HepG2 (cell line): ENCODE measurements around the gene SPOP. TPM values are rescaled to one million over a fixed set of nuclear protein-coding genes. Genes with fewer than 3 reads are reported as not detected.

Source experiments
- ELF1 ChIP-seq: sonication (generic); formaldehyde crosslinking; IDR thresholded peaks from 2 replicates; pipeline ENCODE4 v1.4.0; 2020; ENCODE audit warnings: missing genetic modification reagents
- FOXJ3 ChIP-seq: sonication (generic); formaldehyde crosslinking; IDR thresholded peaks from 2 replicates; pipeline ENCODE4 v1.4.0; 2020; ENCODE audit warnings: missing genetic modification reagents, mild to moderate bottlenecking, borderline replicate concordance
- LCORL ChIP-seq, 2 experiments: fragments of 450-650 bp in 1 of 2; sonication (generic) in 1 of 2; formaldehyde crosslinking in 1 of 2; IDR thresholded peaks; 2 replicates each; pipeline versions ENCODE4 v1.5.0 to v1.6.1; 2017 to 2020; ENCODE audit warnings: antibody characterized with exemption in 1 of 2, missing genetic modification reagents in 1 of 2
- NFE2 ChIP-seq: sonication (generic); formaldehyde crosslinking; IDR thresholded peaks from 2 replicates; pipeline ENCODE4 v1.4.0; 2020; ENCODE audit warnings: missing genetic modification reagents
- NFKBIZ ChIP-seq: IDR thresholded peaks from 2 replicates; pipeline ENCODE4 v1.6.1; 2018; ENCODE audit warnings: missing genetic modification reagents, missing compliant biosample characterization
- NKX3-1 ChIP-seq: sonication (generic); formaldehyde crosslinking; IDR thresholded peaks from 2 replicates; pipeline ENCODE4 v1.5.0; 2020; ENCODE audit warnings: missing genetic modification reagents
- POLR2AphosphoS2 ChIP-seq: IDR thresholded peaks from 2 replicates; pipeline ENCODE4 v1.6.1; 2011; ENCODE audit warnings: low read depth, low read length, improper control_type of control experiment
- ZBTB3 ChIP-seq: sonication (generic); formaldehyde crosslinking; IDR thresholded peaks from 2 replicates; pipeline ENCODE4 v1.4.0; 2020; ENCODE audit warnings: low read depth, mild to moderate bottlenecking, moderate library complexity, missing genetic modification reagents, borderline replicate concordance
- ZHX2 ChIP-seq, 2 experiments: sonication (generic) in 1 of 2; formaldehyde crosslinking in 1 of 2; IDR thresholded peaks; 2 replicates each; pipeline versions ENCODE4 v1.6.1 to v1.9.0; 2014 to 2022; ENCODE audit warnings: antibody characterized with exemption in 1 of 2, borderline replicate concordance in 1 of 2, inconsistent platforms in 1 of 2, low read depth in 1 of 2, missing genetic modification reagents in 1 of 2
- ZNF101 ChIP-seq: sonication (generic); formaldehyde crosslinking; IDR thresholded peaks from 2 replicates; pipeline ENCODE4 v1.4.0; 2020; ENCODE audit warnings: mild to moderate bottlenecking, low read depth, missing genetic modification reagents, borderline replicate concordance
- ZNF24 ChIP-seq: fragments of 450-650 bp; IDR thresholded peaks from 2 replicates; pipeline ENCODE4 v1.6.1; 2017; ENCODE audit warnings: antibody characterized with exemption, mild to moderate bottlenecking
- ZNF556 ChIP-seq: sonication (generic); formaldehyde crosslinking; IDR thresholded peaks from 2 replicates; pipeline ENCODE4 v1.4.0; 2020; ENCODE audit warnings: mild to moderate bottlenecking, missing genetic modification reagents, borderline replicate concordance
- polyA plus RNA-seq, 8 experiments: library from polyadenylated mRNA; depleted of rRNA in 3 of 8; stranded (reverse) in 7 of 8; unstranded in 1 of 8; fragments of >200 nt; fragmentation: Illumina TruSeq in 4 of 8; extraction: Trizol in 4 of 8; gene quantifications; 2 replicates each; pipeline versions ENCODE4 v1.2.1 to v1.2.3, GENCODE V29; 2011 to 2016; ENCODE audit warnings: low read depth in 4 of 8, missing spikeins in 1 of 8, mixed read lengths in 1 of 8; ENCODE audit not compliant: insufficient read depth in 1 of 8
- total RNA-seq, 5 experiments: library from RNA; depleted of rRNA; stranded (reverse); fragments of >200 nt; fragmentation: Illumina TruSeq; extraction: Trizol; gene quantifications; 2 replicates each; pipeline ENCODE4 v1.2.3, GENCODE V29; 2016; ENCODE audit warnings: low read depth in 1 of 5
- TF ChIP-seq, protein P1 (sequence below): sonication (generic); formaldehyde crosslinking; conservative IDR thresholded peaks from 2 replicates; pipeline ENCODE4 v1.4.0; 2020; ENCODE audit warnings: mild to moderate bottlenecking, missing genetic modification reagents, moderate library complexity
- TF ChIP-seq, protein P2 (sequence below): IDR thresholded peaks from 2 replicates; pipeline ENCODE4 v1.6.1; 2016
- TF ChIP-seq, protein P3 (sequence below): sonication (generic); formaldehyde crosslinking; IDR thresholded peaks from 2 replicates; pipeline ENCODE4 v1.4.0; 2020; ENCODE audit warnings: missing genetic modification reagents

Gene SPOP
- total and polyA plus RNA-seq, 2 of the 13 experiments (the other 11 are each of a cell fraction or from before 2014, with no cell fraction given): 52.8 to 60.8 TPM

DNA sequence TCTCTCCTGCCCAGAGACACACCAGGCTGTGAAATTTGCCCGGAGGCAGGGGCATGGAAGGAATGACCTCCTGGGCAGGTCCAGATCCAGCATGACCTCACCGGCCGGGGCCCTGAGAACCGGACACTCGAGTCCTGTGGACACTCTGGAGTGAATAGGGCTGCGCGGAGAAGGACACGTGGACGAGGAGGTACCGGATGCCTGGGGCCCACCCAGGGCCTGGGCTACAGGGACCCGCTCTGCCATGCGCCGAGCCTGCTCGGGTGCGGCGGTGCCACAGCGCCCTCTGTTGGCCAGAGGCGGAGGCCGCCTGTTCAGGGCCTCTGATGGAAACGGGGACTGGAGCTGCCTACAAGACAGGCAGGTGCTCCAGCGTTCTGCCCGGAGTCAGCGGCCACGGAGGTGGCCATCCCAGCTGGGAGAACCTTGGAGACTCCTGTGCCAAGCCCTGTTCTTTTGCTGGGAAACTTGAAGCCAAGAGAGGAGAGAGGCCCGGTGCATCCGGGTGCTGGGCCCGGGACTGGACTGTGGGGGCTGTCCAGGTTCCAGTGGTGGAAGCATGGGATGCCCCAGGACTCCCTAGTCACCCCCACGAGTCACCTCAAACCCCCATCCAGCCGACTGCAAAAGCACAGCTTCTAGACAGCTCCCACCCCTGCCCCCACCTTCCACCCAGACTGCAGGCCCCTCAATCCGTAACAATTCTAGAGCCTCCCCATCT is 121.5 kb downstream of the SPOP start (continued):
- TF ChIP-seq, protein P1, sequence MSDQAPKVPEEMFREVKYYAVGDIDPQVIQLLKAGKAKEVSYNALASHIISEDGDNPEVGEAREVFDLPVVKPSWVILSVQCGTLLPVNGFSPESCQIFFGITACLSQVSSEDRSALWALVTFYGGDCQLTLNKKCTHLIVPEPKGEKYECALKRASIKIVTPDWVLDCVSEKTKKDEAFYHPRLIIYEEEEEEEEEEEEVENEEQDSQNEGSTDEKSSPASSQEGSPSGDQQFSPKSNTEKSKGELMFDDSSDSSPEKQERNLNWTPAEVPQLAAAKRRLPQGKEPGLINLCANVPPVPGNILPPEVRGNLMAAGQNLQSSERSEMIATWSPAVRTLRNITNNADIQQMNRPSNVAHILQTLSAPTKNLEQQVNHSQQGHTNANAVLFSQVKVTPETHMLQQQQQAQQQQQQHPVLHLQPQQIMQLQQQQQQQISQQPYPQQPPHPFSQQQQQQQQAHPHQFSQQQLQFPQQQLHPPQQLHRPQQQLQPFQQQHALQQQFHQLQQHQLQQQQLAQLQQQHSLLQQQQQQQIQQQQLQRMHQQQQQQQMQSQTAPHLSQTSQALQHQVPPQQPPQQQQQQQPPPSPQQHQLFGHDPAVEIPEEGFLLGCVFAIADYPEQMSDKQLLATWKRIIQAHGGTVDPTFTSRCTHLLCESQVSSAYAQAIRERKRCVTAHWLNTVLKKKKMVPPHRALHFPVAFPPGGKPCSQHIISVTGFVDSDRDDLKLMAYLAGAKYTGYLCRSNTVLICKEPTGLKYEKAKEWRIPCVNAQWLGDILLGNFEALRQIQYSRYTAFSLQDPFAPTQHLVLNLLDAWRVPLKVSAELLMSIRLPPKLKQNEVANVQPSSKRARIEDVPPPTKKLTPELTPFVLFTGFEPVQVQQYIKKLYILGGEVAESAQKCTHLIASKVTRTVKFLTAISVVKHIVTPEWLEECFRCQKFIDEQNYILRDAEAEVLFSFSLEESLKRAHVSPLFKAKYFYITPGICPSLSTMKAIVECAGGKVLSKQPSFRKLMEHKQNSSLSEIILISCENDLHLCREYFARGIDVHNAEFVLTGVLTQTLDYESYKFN (CRISPR knock-in tag): no peak; the same call in 1 of the 2 replicates
- TF ChIP-seq ZNF556 (peak; percentile 86; the same call in 1 of the 2 replicates), ELF1 (peak; percentile 52), ZHX2 (IDR thresholded peaks at IDR 0.05; ENCODE audit: low read depth) (no peak), ZHX2 (CRISPR knock-in tag; IDR thresholded peaks at IDR 0.05; ENCODE audit: borderline replicate concordance) (no peak), NKX3-1 (CRISPR knock-in tag) (no peak), LCORL (IDR thresholded peaks at IDR 0.05) (no peak), LCORL (CRISPR knock-in tag; IDR thresholded peaks at IDR 0.05) (0 out of 2 replicates have a peak, but pooled peaks have one; percentile 40), NFKBIZ (CRISPR knock-in tag) (0 out of 2 replicates have a peak, but pooled peaks have one; percentile 34), FOXJ3 (CRISPR knock-in tag) (no peak), POLR2AphosphoS2 (no peak), ZNF24 (no peak), NFE2 (0 out of 2 replicates have a peak, but pooled peaks have one; percentile 42), ZNF101 (CRISPR knock-in tag) (no peak), ZBTB3 (no peak)
- TF ChIP-seq, protein P2, sequence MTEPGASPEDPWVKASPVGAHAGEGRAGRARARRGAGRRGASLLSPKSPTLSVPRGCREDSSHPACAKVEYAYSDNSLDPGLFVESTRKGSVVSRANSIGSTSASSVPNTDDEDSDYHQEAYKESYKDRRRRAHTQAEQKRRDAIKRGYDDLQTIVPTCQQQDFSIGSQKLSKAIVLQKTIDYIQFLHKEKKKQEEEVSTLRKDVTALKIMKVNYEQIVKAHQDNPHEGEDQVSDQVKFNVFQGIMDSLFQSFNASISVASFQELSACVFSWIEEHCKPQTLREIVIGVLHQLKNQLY (CRISPR knock-in tag): no peak
- TF ChIP-seq, protein P3, sequence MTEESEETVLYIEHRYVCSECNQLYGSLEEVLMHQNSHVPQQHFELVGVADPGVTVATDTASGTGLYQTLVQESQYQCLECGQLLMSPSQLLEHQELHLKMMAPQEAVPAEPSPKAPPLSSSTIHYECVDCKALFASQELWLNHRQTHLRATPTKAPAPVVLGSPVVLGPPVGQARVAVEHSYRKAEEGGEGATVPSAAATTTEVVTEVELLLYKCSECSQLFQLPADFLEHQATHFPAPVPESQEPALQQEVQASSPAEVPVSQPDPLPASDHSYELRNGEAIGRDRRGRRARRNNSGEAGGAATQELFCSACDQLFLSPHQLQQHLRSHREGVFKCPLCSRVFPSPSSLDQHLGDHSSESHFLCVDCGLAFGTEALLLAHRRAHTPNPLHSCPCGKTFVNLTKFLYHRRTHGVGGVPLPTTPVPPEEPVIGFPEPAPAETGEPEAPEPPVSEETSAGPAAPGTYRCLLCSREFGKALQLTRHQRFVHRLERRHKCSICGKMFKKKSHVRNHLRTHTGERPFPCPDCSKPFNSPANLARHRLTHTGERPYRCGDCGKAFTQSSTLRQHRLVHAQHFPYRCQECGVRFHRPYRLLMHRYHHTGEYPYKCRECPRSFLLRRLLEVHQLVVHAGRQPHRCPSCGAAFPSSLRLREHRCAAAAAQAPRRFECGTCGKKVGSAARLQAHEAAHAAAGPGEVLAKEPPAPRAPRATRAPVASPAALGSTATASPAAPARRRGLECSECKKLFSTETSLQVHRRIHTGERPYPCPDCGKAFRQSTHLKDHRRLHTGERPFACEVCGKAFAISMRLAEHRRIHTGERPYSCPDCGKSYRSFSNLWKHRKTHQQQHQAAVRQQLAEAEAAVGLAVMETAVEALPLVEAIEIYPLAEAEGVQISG (CRISPR knock-in tag): peak; percentile 81
